Heart right ventricle (tissue), 16 donors: Measurements from ENCODE around the gene TSC22D4. TPM values are rescaled to one million over a fixed set of nuclear protein-coding genes. Genes with fewer than 3 reads are reported as not detected.

Experiments
- ATAC-seq, 8 donors: fragments of 200-7000 bp; cut with Tn5 transposase; one replicate each; pipeline ENCODE4 v1.9.1; 2020; ENCODE audit warnings: mild to moderate bottlenecking in 8 of 8, moderate library complexity in 8 of 8, moderate number of reproducible peaks in 1 of 8
- DNase-seq, 2 donors: peaks; one replicate each; pipeline ENCODE4 v3.0.0-alpha.2; 2020
- H3K27ac ChIP-seq, 10 donors: fragments of 200-600 bp; sonication (generic) in 2 of 10; one replicate each; pipeline versions ENCODE4 v1.5.0 to v1.8.0; 2020 to 2022; ENCODE audit warnings: mild to moderate bottlenecking in 3 of 10
- H3K27me3 ChIP-seq, 7 donors: fragments of 200-600 bp; one replicate each; pipeline ENCODE4 v1.8.0; 2021 to 2022; ENCODE audit warnings: mild to moderate bottlenecking in 2 of 7
- H3K36me3 ChIP-seq, 9 donors: fragments of 200-600 bp; sonication (generic) in 1 of 9; one replicate each; pipeline versions ENCODE4 v1.5.0 to v1.8.0; 2020 to 2022; ENCODE audit warnings: mild to moderate bottlenecking in 2 of 9
- H3K4me1 ChIP-seq, 9 donors: fragments of 200-600 bp; sonication (generic) in 1 of 9; one replicate each; pipeline versions ENCODE4 v1.5.0 to v1.8.0; 2020 to 2022; ENCODE audit warnings: mild to moderate bottlenecking in 4 of 9
- H3K4me3 ChIP-seq, 10 donors: fragments of 200-600 bp; sonication (generic) in 2 of 10; one replicate each; pipeline versions ENCODE4 v1.5.0 to v1.8.0; 2020 to 2022; ENCODE audit warnings: mild to moderate bottlenecking in 7 of 10, moderate library complexity in 2 of 10
- H3K9me3 ChIP-seq, 11 donors: fragments of 200-600 bp in 10 of 11; sonication (generic) in 2 of 11; one replicate each; pipeline versions ENCODE4 v1.5.0 to v1.8.0; 2013 to 2022; ENCODE audit warnings: mild to moderate bottlenecking in 2 of 11, control low read depth in 1 of 11, moderate library complexity in 1 of 11
- CTCF ChIP-seq, 9 donors: fragments of 200-600 bp; sonication (generic) in 2 of 9; IDR thresholded peaks; one replicate each; pipeline versions ENCODE4 v1.5.0 to v1.8.0; 2021 to 2022; ENCODE audit warnings: antibody characterized with exemption in 9 of 9, mild to moderate bottlenecking in 5 of 9, moderate library complexity in 1 of 9
- WGBS, 2 donors: extraction: QIAGEN DNeasy Blood & Tissue Kit; methylation state at CpG; one replicate each; pipeline ENCODE4 v1.1.7; 2013; ENCODE audit warnings: inconsistent platforms in 1 of 2; 5-methylcytosine and 5-hydroxymethylcytosine counted together
- intact Hi-C, 10 donors: fragments of 100-400 bp; cut with DNase I; formaldehyde crosslinking; loops; one replicate each; pipeline versions ENCODE4 v1.11.1 to v1.14.2; 2022
- polyA plus RNA-seq, 2 donors: library from polyadenylated mRNA; stranded (reverse); fragments of 200-250 nt; gene quantifications; one replicate each; pipeline ENCODE4 v1.2.3, GENCODE V29; 2013
- total RNA-seq, 10 donors: library from RNA; stranded (reverse); fragmentation: NEBNext Ultra II Directional in 3 of 10; extraction: Animal tissue kit (Norgen Biotek cat#: 25700) in 3 of 10; gene quantifications; one replicate each; pipeline versions ENCODE4 v1.2.1 to v1.2.4, GENCODE V29; 2021 to 2023
- donor health status: Arrhythmogenic right ventricular cardiomyopathy.
- donor health status: ischemic (EF 13 %, LVEDD 7.1; RV severe dilation, severe dysfunction).
- donor health status: healthy with polysubstance abuse.
- donor health status: DM: no; HTN: yes; CAD: no.
- donor health status: DM: no; HTN: no; CAD: no.
- donor health status: ischemic (EF 25% LVEDD 6.9; RV normal size, moderate dysfunction).
- donor health status: ischemic (EF 25% LVEDD 5.7; RV mildly dilated, moderate dysfunction).
- donor health status: healthy.
- donor health status: DM: yes; HTN: yes; CAD: no.
- donor health status: Ischemic cardiomyopathy.
- donor health status: ischemic (EF 35%, LVEDD 5.7; RV mildly dilated, moderate dysfunction).
- donor health status: nonischemic (EF 11% LVEDD 7.7; RV severe dilation, severe dysfunction).
- donor health status: DM: yes; HTN: yes; CAD: no.
- donor health status: PGD.
- donor health status: ischemic (EF 29% LVEDD 5.4; RV normal size, mild dysfunction).
- donor health status: nonischemic (EF 23%, LVEDD 6.1; RV moderate dilation, normal function).

TSC22D4 gene
- total and polyA plus RNA-seq, 12 donors, result 36.0 to 72.3 (median 47.7) TPM

DNA sequence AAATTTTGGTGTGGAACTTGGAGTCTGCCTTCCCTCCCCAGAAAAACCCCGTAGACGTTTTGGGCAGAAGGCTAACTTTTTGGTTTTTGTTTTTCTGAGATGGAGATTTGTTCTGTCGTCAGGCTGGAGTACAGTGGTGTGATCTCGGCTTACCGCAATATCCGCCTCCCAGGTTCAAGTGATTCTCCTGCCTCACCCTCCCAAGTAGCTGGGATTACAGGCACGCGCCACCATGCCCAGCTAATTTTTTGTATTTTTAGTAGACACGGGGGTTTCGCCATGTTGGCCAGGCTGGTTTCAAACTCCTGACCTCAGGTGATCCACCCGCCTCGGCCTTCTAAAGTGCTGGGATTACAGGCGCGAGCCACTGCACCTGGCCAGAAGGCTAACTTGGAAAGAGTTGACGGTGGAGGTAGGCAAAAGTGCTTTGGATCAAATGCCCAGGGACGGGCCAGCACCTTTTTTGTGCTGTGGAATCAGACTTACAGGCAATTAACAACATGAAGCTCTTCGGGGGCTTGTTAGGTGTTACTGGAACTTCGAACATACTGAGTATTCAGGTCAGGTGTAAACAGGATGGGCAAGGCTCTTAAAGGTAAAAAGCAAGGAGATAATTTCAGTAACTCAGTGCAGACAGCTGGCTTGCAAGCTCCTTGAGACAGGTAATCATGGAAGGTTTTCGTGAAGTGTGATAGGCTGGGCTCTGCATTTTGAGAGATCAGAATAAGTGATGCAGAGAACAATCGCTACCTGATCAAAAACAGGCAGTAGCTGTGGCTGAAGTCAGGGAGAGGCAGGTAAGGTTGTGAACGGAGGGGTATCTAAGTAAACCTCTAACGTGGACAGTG lies 44.5 kb downstream of the TSC22D4 start:
- DNase-seq (no peak), ATAC-seq (no peak)
- Histone ChIP-seq H3K9me3 (no peaks in the 10 kb centered on the region), H3K27me3 (no peaks in the 10 kb centered on the region), H3K36me3 (peaks cover 0 to 41% (median 16%) of the 10 kb centered on the region in 9 donors), H3K4me1 (peaks cover 12 to 58% (median 43%) of the 10 kb centered on the region in 9 donors), H3K4me3 (peak overlapping the region in 7 of 10 donors; percentile 73 to 98 (median 91)), H3K27ac (peak overlapping the region in 5 of 10 donors; percentile 3 to 99 (median 97))
- no peak for TF ChIP-seq CTCF (IDR thresholded peaks at IDR 0.05)
- 87% methylated on average over 22 of the region's 22 CpGs for WGBS, 2 donors
- intact Hi-C loops, result loop anchor here in 1 of 10 donors (5.0 kb wide), 1 partner anchor 243 kb away; no protein-coding TSS in a partner anchor

GRCh38 chr7:100433592-100434296 lies 45.3 kb downstream of the TSC22D4 start:
- H3K27me3 ChIP-seq, result no peaks in the 10 kb centered on the region
- no peak for ATAC-seq
- peaks cover 12 to 58% (median 43%) of the 10 kb centered on the region in 9 donors for H3K4me1 ChIP-seq
- DNase-seq, result no peak
- peaks cover 0 to 41% (median 16%) of the 10 kb centered on the region in 9 donors for H3K36me3 ChIP-seq
- 72 to 73% methylated on average over 10 of the region's 10 CpGs for WGBS, 2 donors
- no peak for TF ChIP-seq CTCF (IDR thresholded peaks at IDR 0.05)
- H3K27ac ChIP-seq, result peak overlapping the region in 2 of 10 donors; percentile 31 to 34
- no peaks in the 10 kb centered on the region for H3K9me3 ChIP-seq
- H3K4me3 ChIP-seq, result no peak overlapping the region
- intact Hi-C loops, result loop anchor here in 1 of 10 donors (5.0 kb wide), 1 partner anchor 244 kb away; no protein-coding TSS in a partner anchor

GRCh38 chr7:100433276-100433591 lies 45.8 kb downstream of the TSC22D4 start:
- intact Hi-C loops, result loop anchor here in 1 of 10 donors (5.0 kb wide), 1 partner anchor 244 kb away; no protein-coding TSS in a partner anchor
- Histone ChIP-seq H3K27ac (peak overlapping the region in 2 of 10 donors; percentile 31 to 34), H3K4me1 (peaks cover 12 to 58% (median 43%) of the 10 kb centered on the region in 9 donors), H3K27me3 (no peaks in the 10 kb centered on the region), H3K4me3 (no peak overlapping the region), H3K36me3 (peaks cover 0 to 41% (median 16%) of the 10 kb centered on the region in 9 donors), H3K9me3 (no peaks in the 10 kb centered on the region)
- DNase-seq (no peak), ATAC-seq (no peak)
- TF ChIP-seq CTCF (IDR thresholded peaks at IDR 0.05), result no peak
- WGBS, 2 donors, result 67 to 72% methylated on average over 4 of the region's 4 CpGs

DNA sequence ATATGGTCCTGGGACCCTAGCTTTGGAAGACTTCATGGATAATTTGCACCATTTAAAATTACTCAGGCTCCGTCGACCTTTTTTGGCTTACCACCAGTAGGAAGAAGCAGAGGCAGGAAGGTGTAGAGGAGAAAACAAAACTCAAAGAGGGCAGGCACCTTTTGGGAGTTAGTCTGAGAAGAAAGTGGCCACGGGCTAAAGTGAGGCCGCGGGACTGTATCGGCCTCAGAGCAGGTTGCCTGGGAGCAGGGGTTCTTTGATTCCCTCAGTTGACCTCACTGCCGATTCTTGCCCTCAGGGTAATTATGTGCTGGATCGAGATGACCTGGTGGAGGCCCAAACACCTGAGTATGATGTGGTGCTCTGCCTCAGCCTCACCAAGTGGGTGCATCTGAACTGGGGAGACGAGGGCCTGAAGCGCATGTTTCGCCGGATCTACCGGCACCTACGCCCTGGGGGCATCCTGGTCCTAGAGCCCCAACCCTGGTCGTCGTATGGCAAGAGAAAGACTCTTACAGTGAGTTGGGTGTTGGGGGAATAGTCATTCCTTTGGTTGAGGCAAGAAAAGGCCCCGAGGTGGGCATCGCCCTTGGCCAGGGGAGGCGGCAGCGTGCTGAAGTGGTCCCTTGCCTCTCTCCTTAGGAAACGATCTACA lies 46.3 kb downstream of the TSC22D4 start:
- H3K36me3 ChIP-seq, result peaks cover 0 to 41% (median 16%) of the 10 kb centered on the region in 9 donors
- no peaks in the 10 kb centered on the region for H3K9me3 ChIP-seq
- WGBS, 2 donors, result 84 to 87% methylated on average over 21 of the region's 21 CpGs
- H3K4me1 ChIP-seq, result peaks cover 12 to 62% (median 46%) of the 10 kb centered on the region in 9 donors
- H3K4me3 ChIP-seq, result no peak overlapping the region
- TF ChIP-seq CTCF (IDR thresholded peaks at IDR 0.05), result no peak
- no peaks in the 10 kb centered on the region for H3K27me3 ChIP-seq
- intact Hi-C loops, result loop anchor here in 1 of 10 donors (5.0 kb wide), 1 partner anchor 245 kb away; no protein-coding TSS in a partner anchor
- H3K27ac ChIP-seq, result peak overlapping the region in 3 of 10 donors; percentile 18 to 45 (median 36)
- DNase-seq, result no peak
- no peak for ATAC-seq
